Thyroid gland (tissue), 4 donors: Measurements from ENCODE around the gene PBX1. TPM values are rescaled to one million over a fixed set of nuclear protein-coding genes. Genes with fewer than 3 reads are reported as not detected.

ENCODE experiments used
- DNase-seq, 2 donors: peaks; one replicate each; pipeline ENCODE4 v3.0.0-alpha.2; 2019
- H3K27ac ChIP-seq, 3 donors: fragments of 200-600 bp; sonication (generic); 1 replicate in 2 of 3; 2 replicates in 1 of 3; pipeline ENCODE4 v1.5.1; 2016 to 2019; ENCODE audit warnings: mild to moderate bottlenecking in 1 of 3, moderate library complexity in 1 of 3
- H3K27me3 ChIP-seq: fragments of 200-600 bp; sonication (generic); one replicate; pipeline ENCODE4 v1.5.1; 2019
- H3K36me3 ChIP-seq, 2 donors: fragments of 200-600 bp; sonication (generic); one replicate each; pipeline ENCODE4 v1.5.1; 2016 to 2019
- H3K4me1 ChIP-seq, 2 donors: fragments of 200-600 bp; sonication (generic); one replicate each; pipeline ENCODE4 v1.5.1; 2017 to 2019
- H3K4me3 ChIP-seq, 3 donors: fragments of 200-600 bp; sonication (generic); replicated peaks in 1 of 3; 1 replicate in 2 of 3; 2 replicates in 1 of 3; pipeline ENCODE4 v1.5.1; 2016; ENCODE audit warnings: mild to moderate bottlenecking in 1 of 3
- H3K9me3 ChIP-seq: fragments of 200-600 bp; sonication (generic); one replicate; pipeline ENCODE4 v1.5.1; 2017
- CTCF ChIP-seq, 6 experiments: fragments of 200-600 bp in 3 of 6; fragments of 450-650 bp in 3 of 6; sonication (generic) in 3 of 6; IDR thresholded peaks; one replicate each; pipeline ENCODE4 v1.5.1; 2016 to 2019; ENCODE audit warnings: antibody characterized with exemption in 6 of 6, mild to moderate bottlenecking in 2 of 6, inconsistent platforms in 1 of 6, moderate library complexity in 1 of 6
- POLR2A ChIP-seq, 2 donors: fragments of 450-650 bp; IDR thresholded peaks; one replicate each; pipeline ENCODE4 v1.6.1; 2017; ENCODE audit warnings: antibody characterized with exemption in 2 of 2, mild to moderate bottlenecking in 2 of 2, moderate library complexity in 1 of 2
- WGBS, 2 donors: methylation state at CpG; one replicate each; pipeline ENCODE4 v1.1.5; 2017; 5-methylcytosine and 5-hydroxymethylcytosine counted together
- intact Hi-C: fragments of 100-400 bp; cut with DNase I; formaldehyde crosslinking; loops from one replicate; pipeline ENCODE4 v1.15.1; 2023
- total RNA-seq, 4 donors: library from RNA; depleted of rRNA; stranded (reverse); fragments of >200 nt; gene quantifications; one replicate each; pipeline ENCODE4 v1.2.3, GENCODE V29; 2016

Gene PBX1
- total RNA-seq, 4 donors from 2014 or later, result 79.0 to 159 (median 102) TPM

GRCh38 chr1:164855716-164856329 lies 296.8 kb downstream of the PBX1 start:
- H3K4me1 ChIP-seq, result no peaks in the 10 kb centered on the region
- no peak for DNase-seq
- H3K27ac ChIP-seq, result no peak overlapping the region
- H3K36me3 ChIP-seq, result no peaks in the 10 kb centered on the region
- intact Hi-C loops, result no loop called here
- TF ChIP-seq CTCF (IDR thresholded peaks at IDR 0.05) (no peak), POLR2A (IDR thresholded peaks at IDR 0.05) (no peak)
- no peaks in the 10 kb centered on the region for H3K27me3 ChIP-seq
- no peaks in the 10 kb centered on the region for H3K9me3 ChIP-seq
- 73 to 78% methylated on average over 2 of the region's 2 CpGs for WGBS, 2 donors
- H3K4me3 ChIP-seq, result no peak overlapping the region

GRCh38 chr1:164856381-164856780 lies 297.4 kb downstream of the PBX1 start:
- no peaks in the 10 kb centered on the region for H3K4me1 ChIP-seq
- H3K9me3 ChIP-seq, result no peaks in the 10 kb centered on the region
- WGBS, 2 donors, result 95 to 97% methylated on average over 2 of the region's 2 CpGs
- no peak overlapping the region for H3K4me3 ChIP-seq
- H3K27me3 ChIP-seq, result no peaks in the 10 kb centered on the region
- TF ChIP-seq POLR2A (IDR thresholded peaks at IDR 0.05) (no peak), CTCF (IDR thresholded peaks at IDR 0.05) (no peak)
- no peaks in the 10 kb centered on the region for H3K36me3 ChIP-seq
- no peak overlapping the region for H3K27ac ChIP-seq
- DNase-seq, result no peak
- intact Hi-C loops, result no loop called here

GRCh38 chr1:164857439-164857838 lies 298.5 kb downstream of the PBX1 start:
- H3K4me1 ChIP-seq, result no peaks in the 10 kb centered on the region
- WGBS, 2 donors, result 95 to 100% methylated on average over 1 of the region's 1 CpG
- TF ChIP-seq POLR2A (IDR thresholded peaks at IDR 0.05) (no peak), CTCF (IDR thresholded peaks at IDR 0.05) (no peak)

GRCh38 chr1:164858096-164858632 lies 299.2 kb downstream of the PBX1 start:
- DNase-seq, result no peak
- H3K27ac ChIP-seq, result no peak overlapping the region
- intact Hi-C loops, result no loop called here
- H3K4me1 ChIP-seq, result no peaks in the 10 kb centered on the region
- H3K4me3 ChIP-seq, result no peak overlapping the region
- no peaks in the 10 kb centered on the region for H3K36me3 ChIP-seq
- TF ChIP-seq CTCF (IDR thresholded peaks at IDR 0.05) (no peak), POLR2A (IDR thresholded peaks at IDR 0.05) (no peak)
- 97% methylated on average over 2 of the region's 2 CpGs for WGBS, 2 donors
- no peaks in the 10 kb centered on the region for H3K9me3 ChIP-seq
- H3K27me3 ChIP-seq, result no peaks in the 10 kb centered on the region

More at GRCh38 chr1:164857439-164857838, 298.5 kb downstream of the PBX1 start:
- intact Hi-C loops, result no loop called here
- Histone ChIP-seq H3K4me3 (no peak overlapping the region), H3K36me3 (no peaks in the 10 kb centered on the region), H3K9me3 (no peaks in the 10 kb centered on the region), H3K27me3 (no peaks in the 10 kb centered on the region), H3K27ac (no peak overlapping the region)
- DNase-seq, result no peak

- no peak overlapping the region for H3K27ac ChIP-seq
- H3K9me3 ChIP-seq, result no peaks in the 10 kb centered on the region
- no peaks in the 10 kb centered on the region for H3K4me1 ChIP-seq
- H3K27me3 ChIP-seq, result no peaks in the 10 kb centered on the region
- H3K4me3 ChIP-seq, result no peak overlapping the region
- no peaks in the 10 kb centered on the region for H3K36me3 ChIP-seq
- no peak for TF ChIP-seq POLR2A (IDR thresholded peaks at IDR 0.05)
- no peak for TF ChIP-seq CTCF (IDR thresholded peaks at IDR 0.05)
- intact Hi-C loops, result no loop called here
- DNase-seq, result no peak
Observed at GRCh38 chr1:164861632-164862031, 302.6 kb downstream of the PBX1 start.
